OCI-LY1 (cell line): ENCODE results near the gene MANSC1.

Experiments
- EZH2 ChIP-seq: fragments of 200-600 bp; sonication (generic), shearing (Covaris generic); IDR thresholded peaks from 2 replicates; pipeline ENCODE4 v1.8.0; 2017; ENCODE audit warnings: borderline replicate concordance, mixed run types, mild to moderate bottlenecking, antibody characterized with exemption, low read length, moderate library complexity, mixed read lengths
- TF ChIP-seq, protein P1 (sequence below): fragments of 200-600 bp; sonication (generic), shearing (Covaris generic); IDR thresholded peaks from 2 replicates; pipeline ENCODE4 v1.5.1; 2017; ENCODE audit warnings: mild to moderate bottlenecking, antibody characterized with exemption, low read length, moderate library complexity, mixed read lengths

GRCh38 chr12:12338527-12339168, 11.4 kb downstream of the MANSC1 start:
- TF ChIP-seq, protein P1, sequence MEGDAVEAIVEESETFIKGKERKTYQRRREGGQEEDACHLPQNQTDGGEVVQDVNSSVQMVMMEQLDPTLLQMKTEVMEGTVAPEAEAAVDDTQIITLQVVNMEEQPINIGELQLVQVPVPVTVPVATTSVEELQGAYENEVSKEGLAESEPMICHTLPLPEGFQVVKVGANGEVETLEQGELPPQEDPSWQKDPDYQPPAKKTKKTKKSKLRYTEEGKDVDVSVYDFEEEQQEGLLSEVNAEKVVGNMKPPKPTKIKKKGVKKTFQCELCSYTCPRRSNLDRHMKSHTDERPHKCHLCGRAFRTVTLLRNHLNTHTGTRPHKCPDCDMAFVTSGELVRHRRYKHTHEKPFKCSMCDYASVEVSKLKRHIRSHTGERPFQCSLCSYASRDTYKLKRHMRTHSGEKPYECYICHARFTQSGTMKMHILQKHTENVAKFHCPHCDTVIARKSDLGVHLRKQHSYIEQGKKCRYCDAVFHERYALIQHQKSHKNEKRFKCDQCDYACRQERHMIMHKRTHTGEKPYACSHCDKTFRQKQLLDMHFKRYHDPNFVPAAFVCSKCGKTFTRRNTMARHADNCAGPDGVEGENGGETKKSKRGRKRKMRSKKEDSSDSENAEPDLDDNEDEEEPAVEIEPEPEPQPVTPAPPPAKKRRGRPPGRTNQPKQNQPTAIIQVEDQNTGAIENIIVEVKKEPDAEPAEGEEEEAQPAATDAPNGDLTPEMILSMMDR = no peak
- TF ChIP-seq EZH2 = no peak
